ENCODE data around the gene KCNMA1.

The KCNMA1 gene

GRCh38 chr10:77267703-77268675, 369.6 kb downstream of the KCNMA1 start:
- no peak for TF ChIP-seq CTCF (IDR thresholded peaks at IDR 0.05)
- no peak overlapping the region for H3K27ac ChIP-seq
- H3K79me2 ChIP-seq, result no peaks in the 10 kb centered on the region
- H3K9me3 ChIP-seq (ENCODE audit: control insufficient read depth, low read length), result no peaks in the 10 kb centered on the region
- H3K4me3 ChIP-seq (ENCODE audit: low read depth, low read length), result no peak overlapping the region
- no peak overlapping the region for H3K9ac ChIP-seq
- H3K4me2 ChIP-seq (ENCODE audit: low read length), result no peak overlapping the region
- no peak overlapping the region for H2AFZ ChIP-seq
- no peaks in the 10 kb centered on the region for H3K27me3 ChIP-seq (ENCODE audit: control insufficient read depth, insufficient read depth, low read length)
- H3K4me1 ChIP-seq, result no peaks in the 10 kb centered on the region
- no peaks in the 10 kb centered on the region for H3K36me3 ChIP-seq (ENCODE audit: control insufficient read depth, insufficient read depth, low read length)

GRCh38 chr10:77266242-77266641, 371.4 kb downstream of the KCNMA1 start:
- no peaks in the 10 kb centered on the region for H3K27me3 ChIP-seq (ENCODE audit: control insufficient read depth, insufficient read depth, low read length)
- TF ChIP-seq CTCF (IDR thresholded peaks at IDR 0.05), result no peak
- H3K27ac ChIP-seq, result no peak overlapping the region
- H3K4me1 ChIP-seq, result no peaks in the 10 kb centered on the region
- no peak overlapping the region for H2AFZ ChIP-seq
- no peak overlapping the region for H3K9ac ChIP-seq
- H3K9me3 ChIP-seq (ENCODE audit: control insufficient read depth, low read length), result no peaks in the 10 kb centered on the region
- no peaks in the 10 kb centered on the region for H3K79me2 ChIP-seq
- H3K4me2 ChIP-seq (ENCODE audit: low read length), result no peak overlapping the region
- no peak overlapping the region for H3K4me3 ChIP-seq (ENCODE audit: low read depth, low read length)
- no peaks in the 10 kb centered on the region for H3K36me3 ChIP-seq (ENCODE audit: control insufficient read depth, insufficient read depth, low read length)

DNA sequence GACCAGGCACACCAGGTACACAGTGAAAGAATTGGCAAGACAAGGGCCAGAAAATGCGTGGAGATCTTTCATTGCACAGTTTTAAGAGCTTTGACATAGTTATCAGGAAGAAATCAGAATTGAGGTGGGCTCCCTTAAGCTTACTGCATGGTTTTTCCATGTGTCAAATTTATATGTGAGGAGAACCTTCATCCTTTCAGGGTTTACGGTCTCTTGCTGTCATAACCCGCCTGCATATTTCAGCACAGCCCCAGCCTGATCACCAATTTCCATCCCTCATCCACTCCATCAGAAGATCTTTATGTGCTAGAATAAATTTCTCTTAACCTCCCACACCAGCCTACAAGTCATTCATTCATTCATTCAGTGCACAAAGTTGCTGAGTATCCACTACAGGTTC, 373.1 kb downstream of the KCNMA1 start:
- Histone ChIP-seq H3K4me1 (no peaks in the 10 kb centered on the region), H2AFZ (no peak overlapping the region), H3K27ac (no peak overlapping the region), H3K9ac (no peak overlapping the region), H3K27me3 (ENCODE audit: control insufficient read depth, insufficient read depth, low read length) (no peaks in the 10 kb centered on the region), H3K36me3 (ENCODE audit: control insufficient read depth, insufficient read depth, low read length) (no peaks in the 10 kb centered on the region), H3K4me2 (ENCODE audit: low read length) (no peak overlapping the region), H3K4me3 (ENCODE audit: low read depth, low read length) (no peak overlapping the region), H3K79me2 (no peaks in the 10 kb centered on the region), H3K9me3 (ENCODE audit: control insufficient read depth, low read length) (no peaks in the 10 kb centered on the region)
- TF ChIP-seq CTCF (IDR thresholded peaks at IDR 0.05), result no peak

DNA sequence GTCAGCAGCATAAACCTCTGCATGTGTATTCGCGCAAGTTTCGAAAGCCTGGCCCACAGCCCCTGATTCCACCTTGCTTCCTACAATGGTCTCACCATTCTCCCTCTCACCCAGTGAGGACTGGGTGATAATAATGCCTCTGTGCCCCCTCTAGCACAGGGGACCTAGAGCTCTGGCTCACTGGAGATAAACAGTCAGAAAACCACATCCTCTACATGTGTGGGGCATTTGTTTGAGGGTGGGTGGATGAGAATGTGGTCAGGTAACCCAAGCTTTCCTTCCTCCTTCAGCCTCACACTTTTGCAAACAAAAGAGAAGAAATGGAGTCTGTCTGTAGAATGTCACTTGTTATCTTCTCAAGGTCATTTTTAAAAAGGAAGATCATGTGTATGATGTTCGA, 373.5 kb downstream of the KCNMA1 start:
- TF ChIP-seq CTCF (IDR thresholded peaks at IDR 0.05), result no peak
- Histone ChIP-seq H3K27ac (no peak overlapping the region), H3K4me1 (no peaks in the 10 kb centered on the region), H3K4me2 (ENCODE audit: low read length) (no peak overlapping the region), H3K36me3 (ENCODE audit: control insufficient read depth, insufficient read depth, low read length) (no peaks in the 10 kb centered on the region), H3K9ac (no peak overlapping the region), H3K4me3 (ENCODE audit: low read depth, low read length) (no peak overlapping the region), H2AFZ (no peak overlapping the region), H3K9me3 (ENCODE audit: control insufficient read depth, low read length) (no peaks in the 10 kb centered on the region), H3K27me3 (ENCODE audit: control insufficient read depth, insufficient read depth, low read length) (no peaks in the 10 kb centered on the region), H3K79me2 (no peaks in the 10 kb centered on the region)

- Histone ChIP-seq H3K4me1 (no peaks in the 10 kb centered on the region), H3K27ac (no peak overlapping the region), H2AFZ (no peak overlapping the region), H3K27me3 (ENCODE audit: control insufficient read depth, insufficient read depth, low read length) (no peaks in the 10 kb centered on the region), H3K79me2 (no peaks in the 10 kb centered on the region), H3K36me3 (ENCODE audit: control insufficient read depth, insufficient read depth, low read length) (no peaks in the 10 kb centered on the region), H3K9ac (no peak overlapping the region), H3K4me3 (ENCODE audit: low read depth, low read length) (no peak overlapping the region), H3K9me3 (ENCODE audit: control insufficient read depth, low read length) (no peaks in the 10 kb centered on the region), H3K4me2 (ENCODE audit: low read length) (no peak overlapping the region)
- no peak for TF ChIP-seq CTCF (IDR thresholded peaks at IDR 0.05)
These were observed 373.9 kb downstream of the KCNMA1 start for GRCh38 chr10:77263700-77264099.

Measured in parathyroid adenoma (tissue), 2 donors.